Activated CD4-positive, alpha-beta memory T cell treated with anti-CD3 and anti-CD28 coated beads, Interleukin-2, amount 10 ng/mL, durations not matched to agents 7 days and 5 days (primary cell): ENCODE data around the gene CIDEC. TPM values are rescaled to one million over a fixed set of nuclear protein-coding genes. Genes with fewer than 3 reads are reported as not detected.
"Not testable (repeated sequence)": the region's sequence is repeated elsewhere in the genome, so short reads cannot be mapped to it uniquely, and the experiment has no call there.

Experiments used
- CTCF ChIA-PET: fragments of 350-600 bp; sonication (Branson Sonifier 250); formaldehyde crosslinking; loops from one replicate; lab custom pipeline; 2021; ENCODE audit warnings: antibody characterized with exemption, inconsistent platforms; lab: Charles Lee
- POLR2A ChIA-PET: fragments of 350-600 bp; sonication (Branson Sonifier 250); formaldehyde crosslinking; loops from one replicate; lab custom pipeline; 2021; ENCODE audit warnings: antibody characterized with exemption; lab: Charles Lee
- DNase-seq: peaks from one replicate; pipeline ENCODE4 v3.0.0-alpha.2; 2020
- H3K27ac Mint-ChIP-seq: one replicate; pipeline ENCODE4 v1.8.0; 2021; ENCODE audit warnings: mild to moderate bottlenecking, mixed read lengths
- H3K27me3 Mint-ChIP-seq: one replicate; pipeline ENCODE4 v1.8.0; 2021; ENCODE audit warnings: mixed read lengths
- H3K36me3 Mint-ChIP-seq: one replicate; pipeline ENCODE4 v1.8.0; 2021; ENCODE audit warnings: low read depth, mixed read lengths
- H3K4me1 Mint-ChIP-seq: one replicate; pipeline ENCODE4 v1.8.0; 2021; ENCODE audit warnings: mixed read lengths
- H3K4me3 Mint-ChIP-seq: one replicate; pipeline ENCODE4 v1.8.0; 2021; ENCODE audit warnings: mild to moderate bottlenecking, mixed read lengths
- H3K9me3 Mint-ChIP-seq: one replicate; pipeline ENCODE4 v1.8.0; 2021; ENCODE audit warnings: mixed read lengths
- total RNA-seq, 2 experiments: library from RNA; stranded (reverse); gene quantifications; one replicate each; pipeline ENCODE4 v1.2.3, GENCODE V29; 2021

The CIDEC gene
- total RNA-seq, 2 experiments from 2014 or later, result not detected

DNA sequence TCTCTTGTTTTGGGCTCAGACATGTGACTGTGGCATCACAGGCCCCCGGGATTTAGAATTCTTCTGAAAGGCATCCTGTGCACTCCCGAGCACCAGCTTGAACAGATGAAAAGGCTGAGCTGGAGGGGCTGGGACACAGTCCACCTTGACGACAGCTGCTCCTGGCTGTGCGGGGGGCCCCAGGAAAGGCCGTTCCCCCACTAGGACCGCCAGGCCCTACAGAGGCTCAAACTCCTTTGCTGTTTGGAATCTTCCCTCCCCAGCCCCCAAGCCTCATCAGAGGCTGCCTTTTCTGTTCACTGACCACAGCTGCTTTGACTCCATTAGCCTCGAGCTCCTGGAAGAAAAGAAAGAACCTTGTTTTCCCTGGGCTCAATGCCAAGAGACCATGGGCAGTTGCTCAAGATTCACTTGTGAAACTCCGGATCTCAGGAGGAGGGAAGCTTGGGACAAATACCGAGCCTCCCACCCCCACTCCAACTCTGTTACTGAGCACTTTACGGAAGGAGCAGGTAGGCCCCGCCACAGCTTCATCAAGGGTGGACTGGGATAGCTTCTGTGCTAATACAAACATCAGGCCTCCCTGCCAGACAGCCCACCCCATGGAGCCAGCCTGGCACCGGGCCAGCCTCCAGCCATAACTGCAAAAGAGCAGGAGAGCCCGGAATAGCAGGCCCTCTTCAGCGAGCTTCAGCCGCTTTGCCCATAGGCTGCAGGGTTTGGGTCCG, 15.7 kb downstream of the CIDEC start:
- Mint-ChIP-seq H3K4me1 (peaks cover 2% of the 10 kb centered on the region), H3K27me3 (peaks cover 11% of the 10 kb centered on the region), H3K36me3 (no peaks in the 10 kb centered on the region), H3K9me3 (no peaks in the 10 kb centered on the region), H3K4me3 (no peak overlapping the region), H3K27ac (no peak overlapping the region)
- no peak for DNase-seq
- ChIA-PET CTCF (interaction anchor here (2.2 kb wide), 1 partner anchor 82 kb away, joined by 6 read pairs; no protein-coding TSS in a partner anchor), POLR2A (interaction anchor here (0.6 kb wide), 1 partner anchor 49 kb away, joined by 3 read pairs; no protein-coding TSS in a partner anchor)

DNA sequence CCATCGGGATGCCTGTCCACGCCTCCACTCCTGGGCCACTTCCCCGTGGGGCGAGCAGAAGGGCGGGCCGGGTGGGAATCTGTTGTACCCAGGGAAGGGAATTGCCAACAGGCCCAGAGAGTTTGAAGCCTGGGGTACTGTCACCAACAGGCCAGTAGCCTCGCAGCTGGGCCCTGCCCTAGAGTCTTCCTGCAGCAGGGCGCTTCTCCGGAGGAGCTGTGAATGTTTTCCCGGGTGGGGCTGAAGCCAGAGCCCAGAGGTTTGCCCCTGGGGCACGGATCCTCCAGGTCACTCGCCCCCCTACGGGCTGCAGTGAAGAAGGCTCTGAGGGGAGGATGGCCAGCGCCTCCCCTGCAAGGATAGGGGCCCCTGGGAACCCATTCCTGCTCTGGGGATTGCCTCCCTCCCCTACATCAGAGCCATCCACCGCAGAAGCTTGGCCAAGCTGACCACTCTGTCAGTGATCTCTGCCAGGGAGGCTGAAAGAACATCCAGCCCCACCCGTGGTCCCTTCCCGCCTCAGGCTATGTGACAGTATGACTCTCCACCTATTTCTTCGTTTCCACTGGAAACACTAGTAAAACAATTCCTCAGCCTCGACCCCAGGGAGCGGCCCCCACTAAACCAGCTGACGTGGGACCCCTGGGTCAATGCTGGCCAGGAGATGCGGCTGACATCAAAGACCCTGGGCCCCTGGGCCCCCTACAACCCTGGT, 16.8 kb downstream of the CIDEC start:
- DNase-seq, result no peak
- POLR2A ChIA-PET, result no interaction called here
- H3K36me3 Mint-ChIP-seq, result no peaks in the 10 kb centered on the region
- CTCF ChIA-PET, result no interaction called here
- no peak overlapping the region for H3K4me3 Mint-ChIP-seq
- H3K9me3 Mint-ChIP-seq, result no peaks in the 10 kb centered on the region
- H3K27ac Mint-ChIP-seq, result no peak overlapping the region
- H3K4me1 Mint-ChIP-seq, result peaks cover 2% of the 10 kb centered on the region
- H3K27me3 Mint-ChIP-seq, result peaks cover 11% of the 10 kb centered on the region

DNA sequence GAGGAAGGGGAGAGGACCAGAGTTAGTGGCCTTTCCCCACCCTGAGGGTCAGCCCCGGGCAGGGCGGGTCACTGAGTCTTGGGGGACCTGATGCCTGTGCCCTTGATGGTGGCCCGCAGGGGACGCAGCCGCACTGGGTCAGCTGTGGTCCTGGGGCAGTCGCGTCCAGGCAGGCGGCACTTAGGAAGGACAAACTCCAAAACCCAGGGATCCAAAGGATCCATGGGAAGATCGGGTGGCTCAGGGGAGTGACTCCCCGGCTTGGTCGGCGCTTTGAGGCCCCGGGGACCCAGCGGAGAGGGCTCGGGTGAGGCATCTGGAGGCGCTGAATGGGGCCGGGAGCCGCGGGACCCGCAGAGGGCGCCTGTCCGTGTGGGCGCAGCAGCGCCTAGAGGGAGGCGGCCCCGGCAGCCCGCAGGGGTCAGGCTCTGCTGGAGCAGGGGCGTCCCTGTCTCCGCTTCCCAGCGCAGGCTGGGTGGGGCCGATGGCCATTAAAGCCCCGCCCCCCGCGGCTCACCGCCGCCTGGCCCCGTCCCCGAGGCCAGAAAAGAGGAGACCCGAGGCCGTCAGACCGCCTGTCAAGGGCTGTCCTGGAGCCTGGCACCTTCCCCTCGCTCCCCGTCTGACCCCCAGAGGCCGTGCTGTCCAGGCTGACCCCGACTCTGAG, 17.5 kb downstream of the CIDEC start:
- no peaks in the 10 kb centered on the region for H3K36me3 Mint-ChIP-seq
- POLR2A ChIA-PET, result no interaction called here
- CTCF ChIA-PET, result no interaction called here
- no peaks in the 10 kb centered on the region for H3K9me3 Mint-ChIP-seq
- no peak for DNase-seq
- H3K27ac Mint-ChIP-seq, result no peak overlapping the region
- no peak overlapping the region for H3K4me3 Mint-ChIP-seq
- H3K27me3 Mint-ChIP-seq, result peaks cover 11% of the 10 kb centered on the region
- peaks cover 2% of the 10 kb centered on the region for H3K4me1 Mint-ChIP-seq

DNA sequence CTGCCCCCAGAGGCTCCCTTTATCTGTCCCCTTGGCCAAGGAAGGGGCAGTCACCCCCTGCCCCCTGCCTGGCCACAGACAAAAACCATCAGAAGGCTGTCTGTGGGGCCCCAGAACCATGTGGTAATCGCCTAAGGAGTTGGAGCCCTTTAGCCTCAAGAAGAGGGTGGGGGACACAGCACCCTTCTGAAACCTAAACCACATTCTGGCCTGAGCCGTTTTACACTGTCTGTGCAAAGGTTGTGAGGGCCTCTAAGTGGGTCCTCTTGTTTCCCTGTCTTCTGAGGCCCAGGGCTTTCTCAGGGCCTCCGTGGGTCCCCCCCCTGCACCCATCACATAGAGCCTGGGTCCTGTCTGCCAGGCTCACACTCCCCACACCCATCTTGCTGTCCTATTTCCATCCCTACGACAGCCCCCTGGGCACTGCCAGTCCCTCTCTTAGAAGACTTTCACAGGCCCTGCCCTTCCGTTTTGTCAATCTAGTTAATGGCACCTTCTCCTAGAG, 18.4 kb downstream of the CIDEC start:
- DNase-seq, result no peak
- H3K9me3 Mint-ChIP-seq, result no peaks in the 10 kb centered on the region
- H3K27me3 Mint-ChIP-seq, result peaks cover 11% of the 10 kb centered on the region
- no peak overlapping the region for H3K27ac Mint-ChIP-seq
- ChIA-PET POLR2A (no interaction called here), CTCF (no interaction called here)
- H3K4me3 Mint-ChIP-seq, result no peak overlapping the region
- peaks cover 2% of the 10 kb centered on the region for H3K4me1 Mint-ChIP-seq
- no peaks in the 10 kb centered on the region for H3K36me3 Mint-ChIP-seq

DNA sequence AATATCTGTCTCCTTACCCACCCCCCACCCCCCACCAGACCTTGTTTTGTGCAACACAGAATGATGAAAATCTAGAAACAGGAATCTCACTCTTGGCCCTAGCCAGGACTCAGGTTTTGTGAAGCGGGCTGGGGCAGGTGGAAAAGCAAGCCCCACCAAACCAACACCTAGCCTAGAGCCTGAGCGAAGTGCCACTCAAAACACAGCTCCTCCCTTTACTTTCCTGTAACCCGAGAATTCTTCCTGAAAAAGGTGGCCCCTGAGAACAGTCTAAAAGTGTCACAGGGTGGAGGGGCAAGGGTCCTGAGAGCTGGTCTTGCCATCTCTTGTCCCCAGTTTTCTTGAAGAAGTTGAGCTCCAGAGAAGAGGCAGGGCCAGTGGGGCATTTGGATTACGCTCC, 18.9 kb downstream of the CIDEC start:
- Mint-ChIP-seq H3K36me3 (no peaks in the 10 kb centered on the region), H3K9me3 (no peaks in the 10 kb centered on the region), H3K27me3 (peaks cover 11% of the 10 kb centered on the region), H3K4me3 (no peak overlapping the region), H3K4me1 (peaks cover 2% of the 10 kb centered on the region), H3K27ac (no peak overlapping the region)
- ChIA-PET POLR2A (interaction anchor here (0.9 kb wide), 1 partner anchor 774 kb away, joined by 5 read pairs; no protein-coding TSS in a partner anchor), CTCF (interaction anchor here (1.0 kb wide), 1 partner anchor 173 kb away, joined by 3 read pairs; no protein-coding TSS in a partner anchor)
- no peak for DNase-seq

DNA sequence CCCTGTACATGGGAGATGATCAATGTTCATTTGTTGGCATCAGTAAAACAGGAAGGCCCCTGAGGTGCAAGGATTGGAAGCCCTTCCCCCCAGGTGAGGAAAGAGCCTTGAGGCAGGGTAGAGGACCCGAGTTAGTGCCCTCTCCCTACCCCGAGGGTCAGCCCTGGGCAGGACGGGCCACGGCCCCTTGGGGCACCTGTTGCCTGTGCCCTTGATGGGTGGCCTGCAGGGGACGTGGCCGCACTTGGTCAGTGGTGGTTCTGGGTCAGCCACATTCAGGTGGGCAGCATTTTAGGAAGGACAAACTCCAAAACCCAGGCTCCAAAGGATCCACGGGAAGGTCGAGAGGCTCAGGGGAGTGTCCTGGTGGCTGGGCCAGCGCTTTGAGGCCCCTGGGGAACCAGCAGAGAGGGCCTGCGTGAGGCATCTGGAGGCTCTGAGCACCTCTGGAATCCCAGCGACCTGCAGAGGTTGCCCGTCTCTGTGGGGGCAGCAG, 20.5 kb downstream of the CIDEC start:
- ChIA-PET POLR2A (no interaction called here), CTCF (no interaction called here)

DNA sequence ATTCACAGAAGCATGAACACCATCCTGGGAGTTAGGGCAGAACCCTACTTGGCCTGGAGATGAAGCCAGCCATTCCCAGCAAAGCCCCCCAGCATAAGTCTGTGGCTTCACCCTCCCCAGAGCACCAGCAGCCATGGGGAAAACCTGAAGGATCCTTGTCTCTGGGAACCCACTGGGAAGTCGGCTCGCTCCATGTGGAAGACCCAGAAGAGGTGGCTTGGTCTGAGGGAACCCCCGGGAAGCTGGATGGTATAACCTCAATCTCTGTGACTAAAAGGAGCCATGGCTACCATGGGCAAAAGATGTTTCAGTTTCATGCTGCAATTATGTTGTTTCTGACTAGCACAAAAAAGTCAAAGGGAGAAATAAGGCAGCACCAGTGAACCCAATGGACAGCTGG, 24.5 kb downstream of the CIDEC start:
- Mint-ChIP-seq H3K4me1 (peaks cover 12% of the 10 kb centered on the region), H3K27me3 (peaks cover 7% of the 10 kb centered on the region), H3K36me3 (no peaks in the 10 kb centered on the region), H3K9me3 (no peaks in the 10 kb centered on the region), H3K4me3 (no peak overlapping the region), H3K27ac (no peak overlapping the region)
- POLR2A ChIA-PET, result interaction anchor here (1.2 to 1.3 kb wide), 2 partner anchors 10 to 15 kb away, joined by 3 read pairs; no protein-coding TSS in a partner anchor
- no peak for DNase-seq
- CTCF ChIA-PET, result no interaction called here

More for the DNA sequence above, 20.5 kb downstream of the CIDEC start:
- Mint-ChIP-seq H3K36me3 (no peaks in the 10 kb centered on the region), H3K27me3 (peaks cover 11% of the 10 kb centered on the region), H3K4me3 (no peak overlapping the region), H3K4me1 (peaks cover 2% of the 10 kb centered on the region), H3K27ac (no peak overlapping the region), H3K9me3 (no peaks in the 10 kb centered on the region)
- no peak for DNase-seq

DNA sequence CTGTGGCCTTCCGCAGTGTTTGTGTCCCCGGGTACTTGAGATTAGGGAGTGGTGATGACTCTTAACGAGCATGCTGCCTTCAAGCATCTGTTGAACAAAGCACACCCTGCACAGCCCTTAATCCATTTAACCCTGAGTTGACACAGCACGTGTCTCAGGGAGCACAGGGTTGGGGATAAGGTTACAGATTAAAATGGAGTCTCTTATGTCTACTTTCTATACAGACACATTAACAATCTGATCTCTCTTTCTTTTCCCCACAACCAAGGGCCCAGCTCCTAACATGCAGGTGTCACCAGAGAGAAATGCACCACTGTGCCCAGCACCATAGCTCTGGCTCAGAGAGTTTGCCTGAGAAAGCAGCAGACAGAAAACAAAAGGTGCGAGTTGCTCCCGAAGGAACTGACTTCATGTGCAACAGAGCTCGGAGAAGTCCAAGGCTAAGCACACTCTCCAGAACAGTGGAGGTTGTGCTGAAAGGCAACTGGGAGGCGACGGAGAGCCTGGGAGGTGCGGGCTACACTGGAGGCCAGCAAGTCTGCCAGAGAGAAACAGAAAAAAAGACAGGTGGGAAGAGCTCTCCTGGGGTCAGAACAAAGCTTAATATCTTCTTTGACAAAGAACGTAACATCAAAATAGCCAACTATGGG, 25.6 kb downstream of the CIDEC start:
- not testable (repeated sequence) for H3K4me3 Mint-ChIP-seq, H3K27ac Mint-ChIP-seq, DNase-seq, H3K9me3 Mint-ChIP-seq, H3K36me3 Mint-ChIP-seq, H3K27me3 Mint-ChIP-seq
- ChIA-PET POLR2A (interaction anchor here (1.3 kb wide), 1 partner anchor 14 kb away, joined by 3 read pairs; no protein-coding TSS in a partner anchor), CTCF (interaction anchor here (0.5 to 1.0 kb wide), 2 partner anchors 8 to 10 kb away, joined by 3 read pairs; no protein-coding TSS in a partner anchor)
- H3K4me1 Mint-ChIP-seq, result peaks cover 12% of the 10 kb centered on the region

DNA sequence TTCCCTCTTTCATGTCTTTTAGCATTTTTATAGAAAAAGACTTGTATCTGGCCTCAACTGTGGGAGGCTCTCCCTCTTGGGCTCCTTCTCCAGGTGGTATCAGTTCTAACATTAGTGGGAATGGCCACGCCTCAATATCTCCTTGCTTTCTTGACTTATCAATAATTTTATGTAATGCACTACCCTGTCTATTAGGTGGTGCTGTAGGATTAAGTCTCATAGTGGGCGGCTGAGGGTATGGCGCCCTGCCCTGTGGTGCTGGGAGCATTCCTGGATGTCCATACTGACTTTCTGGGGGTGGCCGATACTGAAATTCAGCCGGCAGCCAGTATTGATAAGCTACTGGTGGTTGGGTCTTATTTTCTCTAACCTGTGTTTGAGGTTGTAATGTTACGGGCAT, 27.5 kb downstream of the CIDEC start:
- Mint-ChIP-seq H3K9me3 (no peaks in the 10 kb centered on the region), H3K36me3 (no peaks in the 10 kb centered on the region), H3K4me1 (peaks cover 12% of the 10 kb centered on the region), H3K4me3 (no peak overlapping the region), H3K27me3 (peaks cover 7% of the 10 kb centered on the region), H3K27ac (no peak overlapping the region)
- POLR2A ChIA-PET, result no interaction called here
- no peak for DNase-seq
- CTCF ChIA-PET, result no interaction called here

DNA sequence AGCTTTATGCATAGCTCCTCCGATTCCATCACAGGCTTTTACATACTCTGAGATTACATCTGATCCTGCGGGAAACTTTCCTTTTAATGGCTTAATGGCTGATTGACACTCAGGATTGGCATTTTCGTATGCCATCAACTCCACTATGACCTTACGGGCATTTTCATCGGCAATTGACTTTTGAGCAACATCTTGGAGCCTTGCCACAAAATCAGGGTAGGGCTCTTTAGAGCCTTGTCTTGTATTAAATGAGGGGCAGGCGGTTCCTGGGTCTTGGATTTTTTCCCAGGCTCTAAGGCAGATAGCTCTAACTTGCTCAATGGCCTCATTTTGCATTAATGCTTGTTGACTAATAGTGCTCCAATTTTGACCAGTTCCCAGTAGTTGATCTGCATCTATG, 28.1 kb downstream of the CIDEC start:
- H3K9me3 Mint-ChIP-seq, DNase-seq, H3K4me3 Mint-ChIP-seq, H3K36me3 Mint-ChIP-seq, H3K27ac Mint-ChIP-seq, POLR2A ChIA-PET, H3K27me3 Mint-ChIP-seq: not testable (repeated sequence)
- CTCF ChIA-PET, result interaction anchor here (0.6 kb wide), 1 partner anchor 72 kb away, joined by 3 read pairs; no protein-coding TSS in a partner anchor
- H3K4me1 Mint-ChIP-seq, result peaks cover 12% of the 10 kb centered on the region

DNA sequence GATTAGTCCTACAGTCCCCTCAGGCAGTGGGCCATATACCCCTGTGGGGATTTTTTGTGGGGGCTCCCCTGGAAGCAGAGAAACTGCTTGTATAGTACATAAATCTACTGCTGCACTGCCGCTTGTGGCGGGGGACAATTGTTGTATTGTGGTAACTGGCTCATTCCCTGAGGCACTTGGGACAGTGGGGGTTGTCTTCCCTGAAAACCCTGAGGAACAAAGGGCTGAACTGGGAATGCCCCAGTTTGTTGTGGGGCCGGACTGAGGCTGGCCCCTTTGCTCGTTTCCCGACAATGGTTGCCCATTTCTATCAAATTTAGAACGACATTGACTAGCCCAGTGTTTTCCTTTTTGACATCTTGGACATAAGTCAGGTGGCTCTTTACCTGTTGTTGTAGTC, 28.7 kb downstream of the CIDEC start:
- CTCF ChIA-PET, H3K36me3 Mint-ChIP-seq, POLR2A ChIA-PET, H3K27ac Mint-ChIP-seq, H3K9me3 Mint-ChIP-seq, H3K4me3 Mint-ChIP-seq, DNase-seq, H3K27me3 Mint-ChIP-seq: not testable (repeated sequence)
- peaks cover 12% of the 10 kb centered on the region for H3K4me1 Mint-ChIP-seq

DNA sequence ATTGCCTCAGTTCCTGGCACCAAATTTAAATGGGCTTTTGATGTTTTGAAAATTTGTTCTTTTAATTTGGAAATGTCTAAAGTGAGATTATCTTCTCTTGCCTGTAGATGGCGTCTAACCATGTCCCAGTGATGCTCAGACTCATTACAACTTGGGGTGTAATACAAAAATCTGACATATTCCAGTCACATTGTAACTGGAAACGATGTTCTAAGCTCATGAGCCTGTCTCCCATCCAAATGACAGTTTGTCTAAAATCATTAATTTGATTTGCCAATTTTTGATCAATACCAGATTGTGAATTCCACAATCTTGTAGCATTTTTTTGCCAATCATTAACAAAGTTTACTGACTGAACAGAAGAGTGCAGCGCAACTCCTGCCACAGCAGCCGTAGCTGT, 31.2 kb downstream of the CIDEC start:
- H3K4me1 Mint-ChIP-seq, result peaks cover 24% of the 10 kb centered on the region
- H3K4me3 Mint-ChIP-seq, H3K9me3 Mint-ChIP-seq, H3K36me3 Mint-ChIP-seq, H3K27ac Mint-ChIP-seq, DNase-seq, H3K27me3 Mint-ChIP-seq: not testable (repeated sequence)
- ChIA-PET POLR2A (interaction anchor here (1.3 kb wide), 1 partner anchor 84 kb away, joined by 3 read pairs; no protein-coding TSS in a partner anchor), CTCF (interaction anchor here (0.6 to 2.0 kb wide), 12 partner anchors 10 to 280 kb away, joined by 3 to 6 read pairs (median 4); partner anchors contain the start of genes CRELD1 and JAGN1)
